Left lung (tissue), 10 donors: Measurements from ENCODE around the gene TMEM167B. TPM values are rescaled to one million over a fixed set of nuclear protein-coding genes. Genes with fewer than 3 reads are reported as not detected.
"Not testable (repeated sequence)": the region's sequence is repeated elsewhere in the genome, so short reads cannot be mapped to it uniquely, and the experiment has no call there.

Source experiments
- ATAC-seq: fragments of 200-7000 bp; cut with Tn5 transposase; one replicate; pipeline ENCODE4 v1.9.1; 2020; ENCODE audit warnings: moderate library complexity
- DNase-seq, 4 donors: peaks; one replicate each; pipeline ENCODE4 v3.0.0-alpha.2; 2013 to 2020
- H3K27ac ChIP-seq, 2 donors: fragments of 200-600 bp; sonication (generic) in 1 of 2; one replicate each; pipeline versions ENCODE4 v1.5.0 to v1.8.0; 2020 to 2021
- H3K27me3 ChIP-seq, 2 donors: fragments of 200-600 bp; sonication (generic) in 1 of 2; one replicate each; pipeline versions ENCODE4 v1.5.0 to v1.8.0; 2020 to 2021
- H3K36me3 ChIP-seq, 2 donors: fragments of 200-600 bp; sonication (generic) in 1 of 2; one replicate each; pipeline versions ENCODE4 v1.5.0 to v1.8.0; 2020 to 2021
- H3K4me1 ChIP-seq, 2 donors: fragments of 200-600 bp; one replicate each; pipeline ENCODE4 v1.8.0; 2021
- H3K4me3 ChIP-seq, 2 donors: fragments of 200-600 bp; sonication (generic) in 1 of 2; one replicate each; pipeline versions ENCODE4 v1.5.0 to v1.8.0; 2020 to 2021; ENCODE audit warnings: mild to moderate bottlenecking in 1 of 2
- H3K9me3 ChIP-seq, 2 donors: fragments of 200-600 bp; sonication (generic) in 1 of 2; one replicate each; pipeline versions ENCODE4 v1.5.0 to v1.8.0; 2020 to 2021
- CTCF ChIP-seq, 2 donors: fragments of 200-600 bp; sonication (generic) in 1 of 2; IDR thresholded peaks; one replicate each; pipeline versions ENCODE4 v1.5.0 to v1.8.0; 2021; ENCODE audit warnings: antibody characterized with exemption in 2 of 2
- intact Hi-C, 2 donors: fragments of 100-400 bp; cut with DNase I; formaldehyde crosslinking; loops; one replicate each; pipeline versions ENCODE4 v1.11.2 to v1.14.2; 2022
- polyA plus RNA-seq, 6 donors: library from polyadenylated mRNA; unstranded; fragments of 120-200 nt; gene quantifications; one replicate each; pipeline ENCODE4 v1.2.1, GENCODE V29; 2013; ENCODE audit not compliant: insufficient read length in 6 of 6
- total RNA-seq, 2 donors: library from RNA; stranded (reverse); fragmentation: NEBNext Ultra II Directional; extraction: Animal tissue kit (Norgen Biotek cat#: 25700); gene quantifications; one replicate each; pipeline ENCODE4 v1.2.1, GENCODE V29; 2021
- donor health status: DM: no; HTN: yes; CAD: no.
- donor health status: DM: no; HTN: no; CAD: no.

The TMEM167B gene
- total and polyA plus RNA-seq, 8 donors, result 33.5 to 47.2 (median 42.0) TPM

GRCh38 chr1:109140392-109140791 is 49.8 kb downstream of the TMEM167B start:
- intact Hi-C loops, result no loop called here
- no peak for ATAC-seq
- Histone ChIP-seq H3K27ac (no peak overlapping the region), H3K27me3 (no peaks in the 10 kb centered on the region), H3K9me3 (no peaks in the 10 kb centered on the region), H3K4me3 (no peak overlapping the region), H3K4me1 (no peaks in the 10 kb centered on the region), H3K36me3 (no peaks in the 10 kb centered on the region)
- DNase-seq, result no peak
- no peak for TF ChIP-seq CTCF (IDR thresholded peaks at IDR 0.05)

- DNase-seq (no peak), ATAC-seq (no peak)
- Histone ChIP-seq H3K27ac (no peak overlapping the region), H3K4me1 (no peaks in the 10 kb centered on the region), H3K27me3 (no peaks in the 10 kb centered on the region), H3K36me3 (no peaks in the 10 kb centered on the region), H3K9me3 (no peaks in the 10 kb centered on the region), H3K4me3 (no peak overlapping the region)
- no peak for TF ChIP-seq CTCF (IDR thresholded peaks at IDR 0.05)
- intact Hi-C loops, result no loop called here
These were observed 51.7 kb downstream of the TMEM167B start for GRCh38 chr1:109142260-109142659.

- DNase-seq, H3K36me3 ChIP-seq, H3K9me3 ChIP-seq, H3K27me3 ChIP-seq, H3K27ac ChIP-seq, H3K4me1 ChIP-seq, H3K4me3 ChIP-seq, intact Hi-C loops, ATAC-seq: not testable (repeated sequence)
These were observed 52.2 kb downstream of the TMEM167B start for GRCh38 chr1:109142725-109143124.

Other genes starting within 250 kb of the TMEM167B start
- not detected for gene AKNAD1, start 233.7 kb upstream of the TMEM167B start, total RNA-seq
- under 1 TPM; 0.06 to 0.94 (median 0.49) TPM for gene AKNAD1, start 233.7 kb upstream of the TMEM167B start, polyA plus RNA-seq
- gene GPSM2, start 213.8 kb upstream of the TMEM167B start, total RNA-seq, result 10 to 100 TPM; 25.1 to 27.0 TPM
- 10 to 100 TPM; 24.9 to 39.3 (median 30.1) TPM for gene GPSM2, start 213.8 kb upstream of the TMEM167B start, polyA plus RNA-seq
- gene CLCC1, start 127.3 kb upstream of the TMEM167B start, total RNA-seq, result 10 to 100 TPM; 35.4 to 38.0 TPM
- gene CLCC1, start 127.3 kb upstream of the TMEM167B start, polyA plus RNA-seq, result 10 to 100 TPM; 47.4 to 59.2 (median 51.1) TPM
- gene WDR47, start 48.7 kb upstream of the TMEM167B start, total RNA-seq, result 10 to 100 TPM; 15.2 to 18.5 TPM
- 10 to 100 TPM; 14.1 to 17.5 (median 15.3) TPM for gene WDR47, start 48.7 kb upstream of the TMEM167B start, polyA plus RNA-seq
- gene TAF13, start 14.8 kb upstream of the TMEM167B start, total RNA-seq, result 10 to 100 TPM; 46.9 to 66.7 TPM
- gene TAF13, start 14.8 kb upstream of the TMEM167B start, polyA plus RNA-seq, result 10 to 100 TPM; 27.9 to 38.9 (median 33.3) TPM
- 1 to 10 TPM; 2.4 to 6.3 TPM for gene ELAPOR1, start 23.4 kb downstream of the TMEM167B start, total RNA-seq
- 10 to 100 TPM in 4 of 6 donors, 1 to 10 TPM in 2; 7.3 to 14.2 (median 11.7) TPM for gene ELAPOR1, start 23.4 kb downstream of the TMEM167B start, polyA plus RNA-seq
- 100 to 1,000 TPM; 144 to 189 TPM for gene SARS1, start 123.2 kb downstream of the TMEM167B start, total RNA-seq
- 100 to 1,000 TPM; 139 to 160 (median 145) TPM for gene SARS1, start 123.2 kb downstream of the TMEM167B start, polyA plus RNA-seq
- gene CELSR2, start 158.8 kb downstream of the TMEM167B start, total RNA-seq, result 1 to 10 TPM; 5.9 to 8.8 TPM
- 10 to 100 TPM; 11.8 to 18.0 (median 12.8) TPM for gene CELSR2, start 158.8 kb downstream of the TMEM167B start, polyA plus RNA-seq
- gene PSRC1, start 192.4 kb downstream of the TMEM167B start, total RNA-seq, result 1 to 10 TPM; 4.2 to 7.3 TPM
- 10 to 100 TPM; 34.0 to 53.0 (median 40.5) TPM for gene PSRC1, start 192.4 kb downstream of the TMEM167B start, polyA plus RNA-seq
- gene MYBPHL, start 216.2 kb downstream of the TMEM167B start, total RNA-seq, result 10 to 100 TPM in 1 of 2 donors, not detected in 1; 21.4 TPM
- 1 to 10 TPM in 1 of 6 donors, under 1 TPM in 4, not detected in 1; 0.24 to 1.0 (median 0.27) TPM for gene MYBPHL, start 216.2 kb downstream of the TMEM167B start, polyA plus RNA-seq